ENCODE data around the gene TPSG1.
"Not testable (repeated sequence)": the region's sequence is repeated elsewhere in the genome, so short reads cannot be mapped to it uniquely, and the experiment has no call there.

TPSG1 gene

GRCh38 chr16:1237990-1238389 lies 12.9 kb upstream of the TPSG1 start:
- no peak for DNase-seq (ENCODE audit: low read depth, low spot score)

GRCh38 chr16:1236659-1237058 lies 11.6 kb upstream of the TPSG1 start:
- not testable (repeated sequence) for H3K4me3 ChIP-seq (ENCODE audit: low read length); DNase-seq (ENCODE audit: low read depth, low spot score)

More at GRCh38 chr16:1237990-1238389, 12.9 kb upstream of the TPSG1 start:
- H3K4me3 ChIP-seq (ENCODE audit: low read length) = no peak overlapping the region

GRCh38 chr16:1232049-1232748 lies 7.1 kb upstream of the TPSG1 start:
- H3K4me3 ChIP-seq (ENCODE audit: low read length); DNase-seq (ENCODE audit: low read depth, low spot score): not testable (repeated sequence)

GRCh38 chr16:1231301-1231700 lies 6.2 kb upstream of the TPSG1 start:
- DNase-seq (ENCODE audit: low read depth, low spot score); H3K4me3 ChIP-seq (ENCODE audit: low read length): not testable (repeated sequence)

- not testable (repeated sequence) for H3K4me3 ChIP-seq (ENCODE audit: low read length); DNase-seq (ENCODE audit: low read depth, low spot score)
These were observed 5.6 kb upstream of the TPSG1 start for GRCh38 chr16:1230471-1231212.

- not testable (repeated sequence) for DNase-seq (ENCODE audit: low read depth, low spot score); H3K4me3 ChIP-seq (ENCODE audit: low read length)
These were observed 5.0 kb upstream of the TPSG1 start, which contains the start of gene TPSB2 for GRCh38 chr16:1230084-1230470. TSS of gene TPSB2 (minus strand) at chr16:1230184. CDS start at chr16:1229951, 233 bp downstream.

GRCh38 chr16:1229476-1229875 lies 4.4 kb upstream of the TPSG1 start:
- not testable (repeated sequence) for DNase-seq (ENCODE audit: low read depth, low spot score); H3K4me3 ChIP-seq (ENCODE audit: low read length)

GRCh38 chr16:1228227-1228626 lies 3.2 kb upstream of the TPSG1 start:
- not testable (repeated sequence) for H3K4me3 ChIP-seq (ENCODE audit: low read length); DNase-seq (ENCODE audit: low read depth, low spot score)

GRCh38 chr16:1226692-1227091 lies 1.6 kb upstream of the TPSG1 start:
- not testable (repeated sequence) for DNase-seq (ENCODE audit: low read depth, low spot score); H3K4me3 ChIP-seq (ENCODE audit: low read length)

GRCh38 chr16:1225728-1226311 lies 752 bp upstream of the TPSG1 start:
- not testable (repeated sequence) for H3K4me3 ChIP-seq (ENCODE audit: low read length); DNase-seq (ENCODE audit: low read depth, low spot score)

- no peak overlapping the region for H3K4me3 ChIP-seq (ENCODE audit: low read length)
- no peak for DNase-seq (ENCODE audit: low read depth, low spot score)
These were observed 510 bp downstream of the TPSG1 start for GRCh38 chr16:1224558-1224957.

- H3K4me3 ChIP-seq (ENCODE audit: low read length) = no peak overlapping the region
- no peak for DNase-seq (ENCODE audit: low read depth, low spot score)
These were observed 1.5 kb downstream of the TPSG1 start for GRCh38 chr16:1223355-1224214.

- no peak overlapping the region for H3K4me3 ChIP-seq (ENCODE audit: low read length)
- no peak for DNase-seq (ENCODE audit: low read depth, low spot score)
These were observed 2.3 kb downstream of the TPSG1 start for GRCh38 chr16:1222553-1223354.

GRCh38 chr16:1221628-1222552 lies 3.2 kb downstream of the TPSG1 start:
- H3K4me3 ChIP-seq (ENCODE audit: low read length) = no peak overlapping the region
- DNase-seq (ENCODE audit: low read depth, low spot score) = no peak

- no peak for DNase-seq (ENCODE audit: low read depth, low spot score)
- no peak overlapping the region for H3K4me3 ChIP-seq (ENCODE audit: low read length)
These were observed 4.0 kb downstream of the TPSG1 start for GRCh38 chr16:1220841-1221627.

GRCh38 chr16:1220098-1220728 lies 4.9 kb downstream of the TPSG1 start:
- no peak overlapping the region for H3K4me3 ChIP-seq (ENCODE audit: low read length)
- no peak for DNase-seq (ENCODE audit: low read depth, low spot score)
